ENCODE data around the gene DOK4. TPM values are rescaled to one million over a fixed set of nuclear protein-coding genes. Genes with fewer than 3 reads are reported as not detected.

DOK4 gene
- total RNA-seq, 1 experiment from 2014 or later: 13.1 TPM

GRCh38 chr16:57530522-57531252 is 44.4 kb upstream of the DOK4 start:
- Histone ChIP-seq H2BK120ac (ENCODE audit: low read depth, low read length, poor library complexity, severe bottlenecking) (no peak overlapping the region), H2BK20ac (ENCODE audit: low read depth, low read length, poor library complexity, severe bottlenecking) (no peak overlapping the region), H3K9ac (ENCODE audit: extremely low read depth, insufficient read length, low read length) (no peak overlapping the region), H4K20me1 (ENCODE audit: control insufficient read depth, insufficient read depth, insufficient read length) (peaks cover 3% of the 10 kb centered on the region), H4K8ac (replicated peaks; ENCODE audit: insufficient read length, low read depth, low read length) (no peak overlapping the region), H3K9me3 (ENCODE audit: control insufficient read depth, low read depth, low read length) (no peaks in the 10 kb centered on the region), H3T11ph (ENCODE audit: low read length) (no peak overlapping the region), H3K23ac (ENCODE audit: insufficient read length, low read depth, low read length) (no peak overlapping the region), H3K79me1 (ENCODE audit: insufficient read depth, low read depth, low read length, poor library complexity, severe bottlenecking) (no peaks in the 10 kb centered on the region), H2AFZ (ENCODE audit: low read length) (no peak overlapping the region), H4K5ac (ENCODE audit: insufficient read length, low read depth, low read length) (no peak overlapping the region), H3K4me1 (ENCODE audit: insufficient read depth, low read length) (peaks cover 5% of the 10 kb centered on the region; the same call in 1 of the 2 replicates), H2AK5ac (ENCODE audit: insufficient read length, low read length) (no peak overlapping the region), H3K14ac (ENCODE audit: insufficient read depth, low read length) (no peak overlapping the region; the same call in 1 of the 2 replicates), H3K27me3 (ENCODE audit: insufficient read depth, low read length) (no peaks in the 10 kb centered on the region; the same call in 1 of the 2 replicates), H2BK12ac (ENCODE audit: insufficient read length, low read depth, low read length) (no peak overlapping the region), H3K56ac (ENCODE audit: insufficient read length, low read depth, low read length) (no peak overlapping the region), H2BK5ac (ENCODE audit: insufficient read length, low read length) (no peak overlapping the region), H2BK15ac (ENCODE audit: low read depth, low read length) (no peak overlapping the region), H3K4ac (ENCODE audit: low read depth, low read length) (no peak overlapping the region), H3K79me2 (ENCODE audit: insufficient read depth, low read length) (no peaks in the 10 kb centered on the region), H3K23me2 (ENCODE audit: insufficient read length, low read depth, low read length, poor library complexity, severe bottlenecking) (peaks cover 9% of the 10 kb centered on the region), H4K91ac (ENCODE audit: insufficient read length, low read depth, low read length) (no peak overlapping the region), H3K4me2 (ENCODE audit: insufficient read depth, insufficient read length, low read length) (peak overlapping the region; percentile 63), H3K27ac (ENCODE audit: insufficient read length, low read depth, low read length) (no peak overlapping the region), H3K18ac (ENCODE audit: insufficient read length, low read depth, low read length) (no peak overlapping the region)
- no peak for TF ChIP-seq CTCF (conservative IDR thresholded peaks at IDR 0.05)
- H3K4me1 Mint-ChIP-seq: peaks cover 53 to 59% of the 10 kb centered on the region in 2 experiments
- peaks cover 18 to 32% (median 31%) of the 10 kb centered on the region in 3 experiments; a peak in 6 of 7 replicates for H3K36me3 Mint-ChIP-seq (ENCODE audit: insufficient read depth in 1 of 3, low read depth in 3 of 3)
- H3K27ac Mint-ChIP-seq: no peak overlapping the region
- peaks cover 23% of the 10 kb centered on the region for H3K27me3 Mint-ChIP-seq (ENCODE audit: low read depth)
- DNase-seq: peak; percentile 19
- H3K4me3 Mint-ChIP-seq: peak overlapping the region; percentile 77 to 88
- no peaks in the 10 kb centered on the region for H3K9me3 Mint-ChIP-seq
- WGBS (ENCODE audit: extremely low coverage, insufficient read length, low lambda C conversion rate): no CpG with 5 or more reads among the region's 22 CpGs

Measured in H9 (cell line).